ENCODE results near the gene TBL3. TPM values are rescaled to one million over a fixed set of nuclear protein-coding genes. Genes with fewer than 3 reads are reported as not detected.

The TBL3 gene
- total and polyA plus RNA-seq, 9 donors = 23.9 to 32.9 (median 30.5) TPM

DNA sequence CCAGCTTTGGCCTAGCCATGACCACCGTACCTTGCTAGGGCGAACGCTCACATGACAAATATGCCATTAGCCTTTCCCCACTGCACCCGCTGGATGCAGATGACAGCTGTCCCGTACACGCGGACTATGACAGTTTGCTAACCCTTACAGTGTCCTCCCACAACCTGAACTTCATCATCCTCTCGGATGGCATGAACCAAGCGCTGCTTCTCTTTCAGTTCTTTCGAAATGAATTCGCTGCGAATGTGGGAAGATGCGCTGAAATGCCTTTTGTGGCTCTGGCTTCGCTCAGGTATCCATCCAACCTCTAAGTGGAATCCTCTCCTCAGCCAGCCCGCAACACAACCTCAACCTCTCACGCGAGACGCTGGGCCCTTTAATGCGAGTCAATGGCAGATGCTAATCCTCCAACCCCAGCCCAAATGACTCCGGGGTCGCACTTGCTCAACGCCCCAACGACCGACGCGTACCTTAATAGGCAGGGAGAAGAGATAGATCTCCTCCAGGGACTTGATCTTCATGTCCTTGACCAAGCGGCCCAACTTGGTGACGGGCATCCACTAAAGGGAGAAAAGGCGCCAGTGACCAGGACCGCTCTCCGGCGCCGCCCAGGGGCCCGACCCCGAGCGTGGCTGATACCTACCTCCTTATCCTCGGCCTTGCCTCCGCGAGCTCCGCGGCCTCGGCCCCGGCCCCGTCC is 7.9 kb upstream of the TBL3 start:
- H3K27ac ChIP-seq (ENCODE audit: low read length) = peak overlapping the region; percentile 96
- H3K4me3 ChIP-seq (ENCODE audit: low read length) = peak overlapping the region; percentile 93
- WGBS (ENCODE audit: insufficient coverage) = 5% methylated on average over 29 of the region's 44 CpGs
- H3K36me3 ChIP-seq (ENCODE audit: control insufficient read depth, insufficient read depth, low read length) = peaks cover 33% of the 10 kb centered on the region
- no peaks in the 10 kb centered on the region for H3K27me3 ChIP-seq (ENCODE audit: control insufficient read depth, insufficient read depth, low read length)
- DNase-seq = peak; percentile 50
- no peaks in the 10 kb centered on the region for H3K9me3 ChIP-seq (replicated peaks; ENCODE audit: control insufficient read depth, low read depth, low read length)
- peaks cover 38% of the 10 kb centered on the region for H3K4me1 ChIP-seq (ENCODE audit: control insufficient read depth, insufficient read depth, low read length)

DNA sequence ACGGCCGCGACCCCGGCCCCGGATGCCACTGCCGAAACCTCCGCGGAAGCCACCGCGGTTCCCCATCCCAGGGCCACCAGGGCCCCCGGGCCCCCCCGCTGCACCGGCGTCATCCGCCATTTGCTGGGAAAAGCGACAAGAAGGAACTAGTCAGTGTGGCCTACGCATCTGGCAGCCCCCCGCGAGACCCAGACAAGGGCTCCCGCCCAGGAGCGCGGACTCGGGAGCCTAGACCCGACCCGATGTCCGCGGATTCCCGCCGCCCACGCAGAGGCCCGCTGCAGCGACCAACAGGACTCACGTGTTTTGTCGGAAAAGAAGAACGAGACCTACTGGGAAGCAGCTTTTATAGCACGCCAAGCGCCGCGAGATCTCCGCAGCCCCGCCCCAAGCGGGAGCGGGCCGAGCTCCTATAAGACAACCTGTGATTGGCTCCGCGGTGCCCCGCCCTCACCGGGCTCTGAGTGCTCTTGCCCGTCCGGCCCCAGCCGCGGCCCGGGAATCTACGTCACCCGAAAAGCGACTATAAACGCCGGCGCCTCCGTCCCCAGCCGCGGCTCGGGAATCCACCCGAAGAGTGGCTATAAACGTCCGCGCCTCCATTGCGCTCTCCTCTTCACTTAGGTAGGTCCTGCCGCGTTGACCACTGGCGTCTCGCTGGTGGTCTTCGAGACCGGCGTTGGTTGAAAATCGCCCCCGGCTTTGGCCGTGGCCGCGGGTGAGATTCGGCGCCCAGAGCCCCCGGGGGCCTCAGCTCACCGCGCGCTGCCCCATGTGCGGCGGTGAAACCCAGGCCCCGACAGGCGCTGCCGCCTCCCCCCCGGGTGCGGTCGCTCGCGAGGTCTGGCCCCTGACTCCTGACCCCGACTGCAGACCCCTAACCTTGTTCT is 7.1 kb upstream of the TBL3 start, which contains the start of gene RPS2:
TSS of gene RPS2 (minus strand) at position 321 of the 890 bp plus-strand sequence. CDS start at position 120, 201 bp downstream.
- Histone ChIP-seq H3K4me3 (ENCODE audit: low read length) (peak within 1 kb of the TSS; percentile 93), H3K9me3 (replicated peaks; ENCODE audit: control insufficient read depth, low read depth, low read length) (no peaks in the 10 kb centered on the region), H3K27ac (ENCODE audit: low read length) (peak within 1 kb of the TSS; percentile 97), H3K27me3 (ENCODE audit: control insufficient read depth, insufficient read depth, low read length) (no peaks in the 10 kb centered on the region), H3K4me1 (ENCODE audit: control insufficient read depth, insufficient read depth, low read length) (peaks cover 36% of the 10 kb centered on the region), H3K36me3 (ENCODE audit: control insufficient read depth, insufficient read depth, low read length) (peaks cover 33% of the 10 kb centered on the region)
- WGBS (ENCODE audit: insufficient coverage) = 0% methylated on average over 92 of the region's 97 CpGs
- peak; percentile 99 for DNase-seq

DNA sequence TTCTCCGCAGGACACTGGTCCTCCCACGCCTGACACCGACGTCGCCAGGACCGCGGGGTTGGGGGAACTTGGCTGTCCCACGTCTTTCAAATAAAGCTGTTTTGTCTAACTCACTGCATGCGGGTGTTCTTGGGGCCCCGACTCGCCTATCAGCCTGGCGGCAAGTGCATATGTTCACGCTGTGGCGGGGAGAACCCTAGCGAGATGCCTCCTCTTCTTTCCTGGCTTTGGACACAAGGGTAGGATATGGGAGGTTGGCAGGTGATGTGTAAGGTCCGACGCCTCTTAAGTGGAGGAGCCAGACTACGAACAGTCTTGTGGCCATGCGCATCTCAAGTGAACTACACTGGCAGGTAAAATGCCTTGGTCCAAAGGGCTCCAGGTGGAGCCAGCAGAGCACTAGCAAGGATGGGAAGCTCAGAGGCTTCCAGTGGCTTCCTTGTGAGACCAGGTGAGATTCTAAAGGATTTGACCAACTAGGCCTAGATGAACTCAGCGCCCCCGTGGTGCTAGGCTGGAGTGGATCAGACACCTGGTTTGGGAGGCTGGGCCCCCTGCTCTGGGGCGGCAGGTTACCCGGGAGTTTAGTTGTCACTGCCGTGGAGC is 6.4 kb upstream of the TBL3 start:
- no peak for DNase-seq
- Histone ChIP-seq H3K4me1 (ENCODE audit: control insufficient read depth, insufficient read depth, low read length) (peaks cover 30% of the 10 kb centered on the region), H3K27ac (ENCODE audit: low read length) (peak overlapping the region; percentile 97), H3K4me3 (ENCODE audit: low read length) (peak overlapping the region; percentile 93), H3K36me3 (ENCODE audit: control insufficient read depth, insufficient read depth, low read length) (peaks cover 32% of the 10 kb centered on the region), H3K27me3 (ENCODE audit: control insufficient read depth, insufficient read depth, low read length) (no peaks in the 10 kb centered on the region), H3K9me3 (replicated peaks; ENCODE audit: control insufficient read depth, low read depth, low read length) (no peaks in the 10 kb centered on the region)
- 19% methylated on average over 24 of the region's 24 CpGs for WGBS (ENCODE audit: insufficient coverage)

DNA sequence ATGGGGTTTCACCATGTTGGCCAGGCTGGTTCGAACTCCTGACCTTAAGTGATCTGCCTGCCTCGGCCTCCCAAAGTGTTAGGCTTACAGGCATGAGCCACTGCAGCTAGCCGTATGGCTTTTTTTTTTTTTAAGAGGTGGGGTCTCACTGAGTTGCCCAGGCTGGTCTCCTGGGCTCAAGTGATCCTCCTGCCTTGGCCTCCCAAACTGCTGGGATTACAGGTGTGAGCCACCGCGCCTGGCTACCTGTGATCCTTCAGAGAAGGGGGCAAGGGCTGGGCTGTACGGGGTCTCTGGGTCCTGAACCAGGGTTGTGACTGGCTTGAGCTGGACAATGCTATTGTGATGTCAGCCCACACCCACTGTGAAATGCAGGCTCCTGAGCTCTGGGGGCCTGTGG is 5.4 kb upstream of the TBL3 start, which contains the start of gene RNF151:
TSS of gene RNF151 (plus strand) at position 397 of the 400 bp plus-strand sequence. CDS start 26 bp downstream, outside the sequence.
- Histone ChIP-seq H3K9me3 (replicated peaks; ENCODE audit: control insufficient read depth, low read depth, low read length) (no peaks in the 10 kb centered on the region), H3K4me1 (ENCODE audit: control insufficient read depth, insufficient read depth, low read length) (peaks cover 29% of the 10 kb centered on the region), H3K36me3 (ENCODE audit: control insufficient read depth, insufficient read depth, low read length) (peaks cover 24% of the 10 kb centered on the region), H3K4me3 (ENCODE audit: low read length) (peak within 1 kb of the TSS; percentile 93), H3K27me3 (ENCODE audit: control insufficient read depth, insufficient read depth, low read length) (no peaks in the 10 kb centered on the region), H3K27ac (ENCODE audit: low read length) (peak within 1 kb of the TSS; percentile 97)
- no peak for DNase-seq
- 92% methylated on average over 4 of the region's 6 CpGs for WGBS (ENCODE audit: insufficient coverage)

DNA sequence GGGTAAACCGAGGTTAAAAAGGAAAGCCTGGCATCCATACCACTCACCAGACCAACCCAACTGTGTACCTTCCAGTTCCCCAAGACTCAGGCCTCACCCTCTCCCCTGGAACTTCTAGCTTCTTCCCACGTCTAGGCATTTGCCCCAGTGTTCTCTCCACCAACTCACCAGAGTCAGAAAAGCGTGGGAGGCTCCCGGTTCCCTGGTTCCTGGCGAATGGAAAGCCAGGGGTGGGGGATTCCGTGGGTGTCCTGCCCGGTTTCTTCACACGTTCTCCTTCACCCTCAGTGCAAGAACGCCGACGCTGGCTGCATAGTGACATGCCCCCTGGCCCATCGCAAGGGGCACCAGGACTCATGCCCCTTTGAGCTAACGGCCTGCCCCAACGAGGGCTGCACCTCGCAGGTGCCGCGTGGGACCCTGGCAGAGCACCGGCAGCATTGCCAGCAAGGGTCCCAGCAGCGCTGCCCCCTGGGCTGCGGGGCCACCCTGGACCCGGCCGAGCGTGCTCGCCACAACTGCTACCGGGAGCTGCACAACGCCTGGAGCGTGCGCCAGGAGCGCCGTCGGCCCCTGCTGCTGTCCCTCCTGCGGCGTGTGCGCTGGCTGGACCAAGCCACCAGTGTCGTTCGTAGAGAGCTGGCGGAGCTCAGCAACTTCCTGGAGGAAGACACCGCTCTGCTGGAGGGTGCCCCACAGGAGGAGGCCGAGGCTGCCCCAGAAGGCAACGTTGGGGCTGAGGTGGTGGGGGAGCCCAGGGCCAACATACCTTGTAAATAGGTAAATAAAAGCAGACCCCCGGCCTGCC is 3.5 kb upstream of the TBL3 start:
- Histone ChIP-seq H3K9me3 (replicated peaks; ENCODE audit: control insufficient read depth, low read depth, low read length) (no peaks in the 10 kb centered on the region), H3K27ac (ENCODE audit: low read length) (no peak overlapping the region), H3K36me3 (ENCODE audit: control insufficient read depth, insufficient read depth, low read length) (peaks cover 9% of the 10 kb centered on the region), H3K27me3 (ENCODE audit: control insufficient read depth, insufficient read depth, low read length) (no peaks in the 10 kb centered on the region), H3K4me1 (ENCODE audit: control insufficient read depth, insufficient read depth, low read length) (peaks cover 30% of the 10 kb centered on the region), H3K4me3 (ENCODE audit: low read length) (no peak overlapping the region)
- DNase-seq = no peak
- WGBS (ENCODE audit: insufficient coverage) = 86% methylated on average over 39 of the region's 41 CpGs

DNA sequence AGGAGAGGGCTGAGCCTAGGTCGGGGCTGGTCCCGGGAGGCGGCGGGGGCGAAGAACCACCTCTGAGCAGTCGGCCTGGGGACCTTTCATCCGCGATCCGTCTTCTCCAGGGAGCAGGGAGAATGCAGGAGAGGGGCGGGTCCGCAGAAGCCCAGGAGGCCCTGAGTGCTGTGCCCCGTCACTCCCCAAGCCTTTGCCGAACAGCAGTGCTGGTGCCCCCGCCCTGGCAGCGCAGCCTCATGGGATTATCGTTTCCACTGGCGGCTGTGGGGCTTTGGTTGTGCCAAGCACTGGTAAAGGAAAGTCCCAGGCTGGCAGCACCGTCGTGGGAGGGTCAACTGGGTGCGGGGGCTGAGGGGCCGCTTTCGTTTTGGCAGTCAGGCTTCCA is 631 bp downstream of the TBL3 start:
- H3K27me3 ChIP-seq (ENCODE audit: control insufficient read depth, insufficient read depth, low read length) = peaks cover 5% of the 10 kb centered on the region
- no peaks in the 10 kb centered on the region for H3K9me3 ChIP-seq (replicated peaks; ENCODE audit: control insufficient read depth, low read depth, low read length)
- WGBS (ENCODE audit: insufficient coverage) = 5% methylated on average over 20 of the region's 22 CpGs
- H3K4me1 ChIP-seq (ENCODE audit: control insufficient read depth, insufficient read depth, low read length) = peaks cover 19% of the 10 kb centered on the region
- H3K36me3 ChIP-seq (ENCODE audit: control insufficient read depth, insufficient read depth, low read length) = peaks cover 35% of the 10 kb centered on the region
- no peak overlapping the region for H3K27ac ChIP-seq (ENCODE audit: low read length)
- DNase-seq = no peak
- H3K4me3 ChIP-seq (ENCODE audit: low read length) = peak overlapping the region; percentile 98

DNA sequence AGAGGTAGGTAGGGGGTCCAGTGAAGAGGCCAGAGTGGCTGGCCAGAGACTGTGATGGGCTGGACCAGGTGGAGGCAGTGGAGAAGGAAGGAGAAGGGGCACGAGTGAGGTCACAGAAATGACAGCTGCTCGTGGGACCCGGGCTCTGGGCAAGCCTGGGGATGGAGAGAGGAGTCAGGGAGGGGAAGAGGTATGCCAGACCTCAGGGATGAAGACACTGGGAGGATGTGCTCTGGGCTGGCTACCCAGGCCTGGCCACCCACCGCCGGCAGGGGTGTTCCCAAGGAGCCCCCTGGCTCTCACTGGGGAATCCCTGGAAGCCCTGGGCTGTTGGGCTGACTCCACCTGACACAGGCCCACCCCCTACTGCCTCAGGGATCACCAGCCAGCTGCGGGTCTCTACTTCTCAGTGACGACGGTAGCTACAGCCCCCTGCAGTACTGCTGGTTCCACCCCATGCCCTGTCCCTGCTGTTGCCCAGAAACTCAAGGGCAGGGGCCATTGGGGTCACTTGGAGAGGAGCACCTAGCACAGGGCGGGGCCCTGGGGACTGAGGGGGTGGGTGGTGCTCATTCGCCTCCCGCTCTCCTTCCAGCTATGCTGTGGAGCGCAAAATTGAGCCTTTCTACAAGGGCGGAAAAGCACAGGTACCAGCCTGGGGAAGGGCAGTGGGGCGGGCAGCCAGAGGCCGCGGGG is 1.8 kb downstream of the TBL3 start:
- Histone ChIP-seq H3K9me3 (replicated peaks; ENCODE audit: control insufficient read depth, low read depth, low read length) (no peaks in the 10 kb centered on the region), H3K4me3 (ENCODE audit: low read length) (no peak overlapping the region), H3K27ac (ENCODE audit: low read length) (no peak overlapping the region), H3K36me3 (ENCODE audit: control insufficient read depth, insufficient read depth, low read length) (peaks cover 47% of the 10 kb centered on the region), H3K27me3 (ENCODE audit: control insufficient read depth, insufficient read depth, low read length) (peaks cover 13% of the 10 kb centered on the region), H3K4me1 (ENCODE audit: control insufficient read depth, insufficient read depth, low read length) (peaks cover 19% of the 10 kb centered on the region)
- DNase-seq = no peak
- 93% methylated on average over 16 of the region's 16 CpGs for WGBS (ENCODE audit: insufficient coverage)

DNA sequence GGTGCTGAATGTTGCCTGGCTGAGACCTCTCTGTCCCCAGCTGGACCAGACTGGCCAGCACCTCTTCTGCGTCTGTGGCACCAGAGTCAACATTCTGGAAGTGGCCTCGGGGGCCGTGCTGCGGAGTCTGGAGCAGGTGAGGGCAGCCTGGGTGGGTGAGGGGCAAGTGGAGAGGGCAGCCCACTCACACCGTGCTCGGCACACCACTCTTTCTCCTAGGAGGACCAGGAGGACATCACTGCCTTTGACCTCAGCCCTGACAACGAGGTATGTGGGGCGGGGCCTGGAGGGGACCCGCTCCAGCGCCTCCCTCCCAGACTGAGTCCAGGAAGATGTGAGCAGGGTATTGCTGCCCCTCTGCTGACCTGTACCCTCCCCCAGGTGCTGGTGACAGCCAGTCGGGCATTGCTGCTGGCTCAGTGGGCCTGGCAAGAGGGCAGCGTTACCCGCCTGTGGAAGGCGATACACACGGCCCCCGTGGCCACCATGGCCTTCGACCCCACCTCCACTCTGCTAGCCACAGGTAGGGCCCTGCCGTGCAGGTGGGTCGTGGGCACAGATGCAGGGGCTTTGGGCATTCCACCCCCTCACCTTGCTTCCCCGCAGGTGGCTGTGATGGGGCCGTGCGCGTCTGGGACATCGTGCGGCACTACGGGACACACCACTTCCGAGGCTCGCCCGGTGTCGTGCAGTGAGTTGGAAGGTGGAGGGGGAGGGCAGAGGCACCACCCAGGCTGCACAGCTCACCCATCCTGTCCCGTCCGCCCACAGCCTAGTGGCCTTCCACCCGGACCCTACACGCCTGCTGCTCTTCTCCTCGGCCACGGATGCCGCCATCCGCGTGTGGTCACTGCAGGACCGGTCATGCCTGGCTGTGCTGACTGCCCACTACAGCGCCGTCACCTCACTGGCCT is 2.6 kb downstream of the TBL3 start:
- H3K27ac ChIP-seq (ENCODE audit: low read length) = no peak overlapping the region
- H3K4me3 ChIP-seq (ENCODE audit: low read length) = no peak overlapping the region
- peaks cover 50% of the 10 kb centered on the region for H3K36me3 ChIP-seq (ENCODE audit: control insufficient read depth, insufficient read depth, low read length)
- peaks cover 21% of the 10 kb centered on the region for H3K27me3 ChIP-seq (ENCODE audit: control insufficient read depth, insufficient read depth, low read length)
- no peaks in the 10 kb centered on the region for H3K9me3 ChIP-seq (replicated peaks; ENCODE audit: control insufficient read depth, low read depth, low read length)
- H3K4me1 ChIP-seq (ENCODE audit: control insufficient read depth, insufficient read depth, low read length) = peaks cover 22% of the 10 kb centered on the region
- DNase-seq = no peak
- WGBS (ENCODE audit: insufficient coverage) = 92% methylated on average over 25 of the region's 42 CpGs

Measured in muscle of leg (tissue), 11 donors.